Right lobe of liver (tissue), 6 donors: ENCODE measurements around the gene CDX2. TPM values are rescaled to one million over a fixed set of nuclear protein-coding genes. Genes with fewer than 3 reads are reported as not detected.

Experiments used
- ATAC-seq, 4 donors: fragments of 200-7000 bp; cut with Tn5 transposase; one replicate each; pipeline ENCODE4 v1.9.1; 2020; ENCODE audit warnings: mild to moderate bottlenecking in 4 of 4, moderate library complexity in 4 of 4
- DNase-seq, 3 donors: peaks; one replicate each; pipeline ENCODE4 v3.0.0-alpha.2; 2020
- H3K27ac ChIP-seq, 3 donors: fragments of 200-600 bp; one replicate each; pipeline ENCODE4 v1.8.0; 2022
- H3K27me3 ChIP-seq, 2 donors: fragments of 200-600 bp; one replicate each; pipeline ENCODE4 v1.8.0; 2022
- H3K36me3 ChIP-seq, 4 donors: fragments of 200-600 bp; sonication (generic) in 1 of 4; one replicate each; pipeline versions ENCODE4 v1.5.1 to v1.8.0; 2017 to 2022; ENCODE audit warnings: control low read depth in 1 of 4
- H3K4me1 ChIP-seq, 4 donors: fragments of 200-600 bp; sonication (generic) in 1 of 4; one replicate each; pipeline versions ENCODE4 v1.5.1 to v1.8.0; 2017 to 2022; ENCODE audit warnings: control low read depth in 1 of 4
- H3K4me3 ChIP-seq, 3 donors: fragments of 200-600 bp; one replicate each; pipeline ENCODE4 v1.8.0; 2022
- H3K9me3 ChIP-seq, 4 donors: fragments of 200-600 bp; sonication (generic) in 1 of 4; one replicate each; pipeline versions ENCODE4 v1.5.1 to v1.8.0; 2017 to 2022; ENCODE audit warnings: control low read depth in 1 of 4
- CTCF ChIP-seq, 4 donors: fragments of 200-600 bp in 3 of 4; fragments of 450-650 bp in 1 of 4; IDR thresholded peaks; one replicate each; pipeline versions ENCODE4 v1.5.1 to v1.8.0; 2016 to 2022; ENCODE audit warnings: antibody characterized with exemption in 4 of 4, mild to moderate bottlenecking in 2 of 4
- POLR2A ChIP-seq: fragments of 450-650 bp; IDR thresholded peaks from one replicate; pipeline ENCODE4 v1.6.1; 2017; ENCODE audit warnings: antibody characterized with exemption, mild to moderate bottlenecking
- WGBS: methylation state at CpG from one replicate; pipeline ENCODE4 v1.1.6; 2018; ENCODE audit warnings: low coverage, low lambda C conversion rate; ENCODE audit not compliant: insufficient coverage; ENCODE audit errors: missing lambda C conversion rate; 5-methylcytosine and 5-hydroxymethylcytosine counted together
- intact Hi-C, 2 donors: fragments of 100-400 bp; cut with DNase I; formaldehyde crosslinking; loops; one replicate each; pipeline versions ENCODE4 v1.11.2 to v1.14.1; 2022
- total RNA-seq, 6 experiments: library from RNA; depleted of rRNA in 2 of 6; stranded (reverse); fragments of >200 nt in 2 of 6; fragmentation: NEBNext Ultra II Directional in 3 of 6; extraction: Animal tissue kit (Norgen Biotek cat#: 25700) in 3 of 6; gene quantifications; one replicate each; pipeline versions ENCODE4 v1.1.0 to v1.2.4, GENCODE V29; 2016 to 2023
- donor health status: DM: no; HTN: yes; CAD: no.
- donor health status: DM: no; HTN: no; CAD: no.
- donor health status: DM: no; HTN: no; CAD: no.
- donor health status: DM: no; HTN: yes; CAD: no.
- donor health status: DM: no; HTN: yes; CAD: no.

CDX2 gene
- total RNA-seq, 6 experiments from 2014 or later = not detected

- no peak for TF ChIP-seq CTCF (IDR thresholded peaks at IDR 0.05)
- no peak for TF ChIP-seq POLR2A
- ATAC-seq = no peak
- no peak for DNase-seq
- no peaks in the 10 kb centered on the region for H3K36me3 ChIP-seq
- H3K9me3 ChIP-seq = no peaks in the 10 kb centered on the region
- 8% methylated on average over 11 of the region's 11 CpGs for WGBS
- H3K27me3 ChIP-seq = peaks cover 32 to 44% of the 10 kb centered on the region in 2 donors
- intact Hi-C loops = no loop called here
- H3K27ac ChIP-seq = no peak overlapping the region
- peaks cover 0 to 19% (median 2%) of the 10 kb centered on the region in 4 donors for H3K4me1 ChIP-seq
- peak overlapping the region; percentile 36 to 47 (median 38) for H3K4me3 ChIP-seq
These were observed 49.5 kb downstream of the CDX2 start for GRCh38 chr13:27919659-27919933.

- intact Hi-C loops = no loop called here
- Histone ChIP-seq H3K27ac (no peak overlapping the region), H3K27me3 (peaks cover 26 to 40% of the 10 kb centered on the region in 2 donors), H3K36me3 (no peaks in the 10 kb centered on the region), H3K9me3 (no peaks in the 10 kb centered on the region), H3K4me3 (no peak overlapping the region), H3K4me1 (peaks cover 0 to 19% (median 2%) of the 10 kb centered on the region in 4 donors)
- 36% methylated on average over 20 of the region's 23 CpGs for WGBS
- no peak for DNase-seq
- ATAC-seq = no peak
- TF ChIP-seq POLR2A = no peak
- no peak for TF ChIP-seq CTCF (IDR thresholded peaks at IDR 0.05)
These were observed 50.0 kb downstream of the CDX2 start for GRCh38 chr13:27918918-27919658.

GRCh38 chr13:27918041-27918917 is 50.8 kb downstream of the CDX2 start:
- Histone ChIP-seq H3K9me3 (no peaks in the 10 kb centered on the region), H3K4me3 (peak overlapping the region in 1 of 3 donors; percentile 7), H3K36me3 (no peaks in the 10 kb centered on the region), H3K4me1 (peaks cover 0 to 19% (median 2%) of the 10 kb centered on the region in 4 donors), H3K27me3 (peaks cover 18 to 32% of the 10 kb centered on the region in 2 donors), H3K27ac (no peak overlapping the region)
- intact Hi-C loops = no loop called here
- WGBS = 21% methylated on average over 12 of the region's 46 CpGs
- DNase-seq (peak in 1 of 3 donors; percentile 62), ATAC-seq (peak; percentile 15 to 44 (median 36))
- TF ChIP-seq CTCF (IDR thresholded peaks at IDR 0.05) (no peak), POLR2A (no peak)

GRCh38 chr13:27917121-27917947 is 51.8 kb downstream of the CDX2 start:
- no peaks in the 10 kb centered on the region for H3K9me3 ChIP-seq
- no peak overlapping the region for H3K27ac ChIP-seq
- H3K4me3 ChIP-seq = peak overlapping the region in 1 of 3 donors; percentile 7
- DNase-seq (no peak), ATAC-seq (no peak)
- peaks cover 0 to 19% (median 2%) of the 10 kb centered on the region in 4 donors for H3K4me1 ChIP-seq
- no peaks in the 10 kb centered on the region for H3K36me3 ChIP-seq
- TF ChIP-seq CTCF (IDR thresholded peaks at IDR 0.05) = no peak
- no peak for TF ChIP-seq POLR2A
- intact Hi-C loops = no loop called here
- H3K27me3 ChIP-seq = peaks cover 14 to 29% of the 10 kb centered on the region in 2 donors
- 12% methylated on average over 48 of the region's 48 CpGs for WGBS
